GM21529 (cell line): ENCODE results near the gene ZNF587B.
"Not testable (repeated sequence)": the region's sequence is repeated elsewhere in the genome, so short reads cannot be mapped to it uniquely, and the experiment has no call there.

Experiments used
- ATAC-seq: cut with Tn5 transposase; IDR thresholded peaks from one replicate; pipeline ENCODE4 v1.9.1; 2021; ENCODE audit not compliant: unreplicated experiment

Gene ZNF587B

GRCh38 chr19:57830071-57830602 is at the start of gene ZNF587B:
ZNF587B (plus strand) TSS chr19:57830299; CDS start chr19:57830529, 230 bp downstream.
- ATAC-seq = no peak

GRCh38 chr19:57786286-57786685 is 43.8 kb upstream of the ZNF587B start:
- ATAC-seq = no peak

DNA sequence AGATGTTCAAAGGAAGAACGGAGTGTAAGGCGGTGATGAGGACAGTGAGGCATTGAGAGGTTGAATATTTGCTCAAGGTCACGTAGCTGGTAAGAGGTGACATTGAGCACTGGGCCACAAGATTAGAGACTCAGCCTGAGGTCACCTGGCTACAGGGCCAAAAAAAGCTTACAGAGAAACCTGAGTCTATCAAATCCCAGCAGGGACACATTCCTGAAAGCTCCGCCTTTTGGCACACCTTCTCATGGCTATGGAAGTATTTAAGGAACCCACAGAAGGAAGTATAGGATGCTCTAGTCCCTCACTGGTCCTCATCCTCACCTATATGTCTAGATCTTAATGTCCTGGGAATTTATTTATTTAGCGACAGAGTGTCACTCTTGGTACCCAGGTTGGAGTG is 43.2 kb upstream of the ZNF587B start:
- ATAC-seq = no peak

- ATAC-seq = no peak
Observed at GRCh38 chr19:57788114-57788692, 41.9 kb upstream of the ZNF587B start.

GRCh38 chr19:57789288-57789687 is 40.8 kb upstream of the ZNF587B start:
- ATAC-seq = no peak

DNA sequence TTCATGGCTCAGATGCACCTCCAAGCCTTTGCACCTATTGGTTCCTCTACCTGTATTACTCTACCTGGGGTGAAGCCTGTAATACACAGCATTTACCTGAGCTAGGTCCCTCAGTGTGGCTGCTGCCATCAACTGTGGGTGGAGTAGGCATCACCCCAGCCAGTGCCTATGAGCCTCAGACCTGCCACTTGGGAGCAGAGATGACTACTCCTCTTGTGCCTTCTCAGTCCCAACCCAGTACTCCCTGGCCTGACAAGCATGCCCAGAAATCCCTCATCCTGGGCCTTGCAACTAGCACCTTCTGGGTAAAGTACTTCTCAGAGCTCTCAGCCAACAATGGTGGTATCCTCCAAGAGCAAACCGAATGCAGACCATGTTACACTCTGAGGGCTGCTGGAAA is 33.5 kb upstream of the ZNF587B start:
- ATAC-seq = not testable (repeated sequence)

- ATAC-seq = no peak
Observed at GRCh38 chr19:57800696-57801095, 29.4 kb upstream of the ZNF587B start.

GRCh38 chr19:57802269-57802668 is 27.8 kb upstream of the ZNF587B start:
- no peak for ATAC-seq

- ATAC-seq = no peak
Observed at GRCh38 chr19:57803265-57803593, 26.9 kb upstream of the ZNF587B start.

DNA sequence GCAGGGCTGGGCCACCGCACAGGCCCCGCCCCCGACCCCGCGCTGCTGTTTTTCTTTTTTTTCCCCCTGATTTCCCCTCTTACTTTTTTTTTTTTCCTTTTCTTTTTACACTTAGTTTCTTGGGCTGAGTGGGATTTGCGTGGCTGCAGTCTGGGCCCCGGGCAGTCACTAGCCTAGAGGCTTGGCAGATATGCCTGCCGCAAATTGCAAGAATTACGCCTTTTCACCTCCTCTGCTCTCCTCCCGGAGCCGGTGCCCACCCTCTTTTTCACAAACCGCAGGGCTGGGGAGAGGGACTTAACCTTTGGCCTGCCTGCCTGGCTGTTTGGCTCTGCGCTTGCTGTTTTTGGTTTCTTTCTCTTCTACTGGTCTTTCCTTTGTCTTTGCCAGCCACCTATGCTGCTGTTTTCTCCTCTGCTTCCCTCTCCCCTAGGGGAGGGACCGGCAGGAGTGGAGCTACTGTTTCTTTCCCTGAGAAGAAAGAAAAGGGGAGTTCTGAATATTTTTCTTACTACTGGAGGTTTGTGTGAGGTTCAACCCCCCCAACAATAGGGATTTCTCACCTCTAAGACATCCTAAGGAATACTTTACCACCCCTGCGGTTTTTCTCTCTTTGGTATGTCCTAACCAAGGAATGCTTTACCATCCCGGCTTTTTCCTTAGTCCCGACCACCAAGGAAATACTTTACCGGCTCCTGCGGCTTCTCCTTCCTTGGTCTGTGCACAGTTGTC is 26.3 kb upstream of the ZNF587B start:
- no peak for ATAC-seq

GRCh38 chr19:57807541-57807940 is 22.6 kb upstream of the ZNF587B start:
- ATAC-seq = no peak

- not testable (repeated sequence) for ATAC-seq
Observed at GRCh38 chr19:57810410-57811295, 19.4 kb upstream of the ZNF587B start.

GRCh38 chr19:57812226-57812625 is 17.9 kb upstream of the ZNF587B start:
- peak; percentile 46 for ATAC-seq

- not testable (repeated sequence) for ATAC-seq
Observed at GRCh38 chr19:57812975-57813820, 16.9 kb upstream of the ZNF587B start.

DNA sequence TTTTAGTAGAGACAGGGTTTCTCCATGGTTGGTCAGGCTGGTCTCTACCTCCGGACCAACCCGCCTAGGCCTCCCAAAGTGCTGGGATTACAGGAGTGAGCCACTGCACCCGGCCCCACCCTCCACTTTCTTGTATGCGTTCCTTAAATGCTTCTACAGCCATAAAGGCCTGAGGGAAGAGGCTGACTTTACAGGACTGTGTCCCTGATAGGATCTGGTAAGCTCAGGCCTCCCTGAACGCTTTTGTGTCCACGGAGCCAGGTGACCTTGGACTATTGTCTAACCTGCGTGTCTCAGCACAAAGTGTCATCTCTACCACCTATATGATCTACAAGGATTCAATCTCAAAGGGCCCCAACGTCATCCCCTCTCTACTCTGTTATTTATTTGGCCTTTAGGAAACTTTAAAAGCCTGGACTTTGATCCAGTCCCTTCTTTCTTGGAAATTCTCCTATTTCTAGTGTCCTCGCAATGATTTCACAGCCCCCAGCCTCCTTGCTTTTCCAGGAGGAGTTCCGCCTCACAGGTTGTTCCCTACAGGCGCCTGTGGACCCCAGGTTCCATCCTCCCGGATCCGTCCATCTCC is 16.1 kb upstream of the ZNF587B start:
- no peak for ATAC-seq

DNA sequence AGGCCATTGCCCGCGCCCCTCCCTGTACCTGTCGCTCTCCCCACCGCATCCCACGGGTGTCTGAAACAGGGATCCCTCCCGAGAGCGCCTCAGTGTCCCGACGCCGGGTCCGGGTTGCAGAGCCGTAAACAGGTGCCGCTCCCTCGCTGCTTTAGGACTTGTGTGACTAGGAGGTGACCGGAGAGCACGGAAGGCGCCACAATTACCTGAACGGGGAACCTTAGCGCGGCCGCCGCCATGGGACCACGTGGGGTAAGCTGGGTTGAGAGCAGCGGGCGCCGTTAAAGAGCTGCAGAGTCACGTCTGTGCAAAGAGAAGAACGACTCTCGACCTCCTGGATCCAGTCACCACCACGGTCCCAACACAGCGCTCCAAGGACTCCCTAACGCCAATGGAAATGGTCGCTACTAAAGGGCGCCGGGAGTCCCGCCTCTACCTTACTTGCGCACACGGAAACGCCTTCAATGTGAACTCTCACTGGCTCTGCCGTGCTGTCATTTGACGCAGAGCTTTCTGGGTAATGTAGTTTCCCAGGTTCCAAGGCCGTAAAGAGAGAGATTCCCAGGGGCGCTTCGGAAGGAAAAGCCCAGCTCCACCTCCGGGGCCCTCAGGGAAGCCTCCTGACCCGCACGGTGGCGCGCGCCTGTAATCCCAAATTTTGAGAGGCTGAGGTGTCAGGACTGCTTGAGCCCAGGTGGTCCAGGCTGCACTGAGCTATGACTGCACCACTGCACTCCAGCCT is 15.4 kb upstream of the ZNF587B start, which contains the start of gene ZNF552:
Gene ZNF552, minus strand, starts transcription at position 409 of the 742 bp plus-strand sequence. Its CDS starts 170 bp downstream, at position 239.
- peak; percentile 70 for ATAC-seq

- no peak for ATAC-seq
Observed at GRCh38 chr19:57815247-57816075, 14.6 kb upstream of the ZNF587B start.

GRCh38 chr19:57816652-57817051 is 13.4 kb upstream of the ZNF587B start:
- no peak for ATAC-seq

- no peak for ATAC-seq
Observed at GRCh38 chr19:57817976-57818375, 12.1 kb upstream of the ZNF587B start.
